Fibroblast of upper back skin (primary cell): ENCODE results near the gene ITPR3.

ENCODE experiments used
- DNase-seq: peaks from one replicate; pipeline ENCODE4 v3.0.0-alpha.2; 2013

Gene ITPR3

GRCh38 chr6:33724102-33725023, 103.2 kb downstream of the ITPR3 start:
- no peak for DNase-seq

GRCh38 chr6:33725222-33725621, 104.1 kb downstream of the ITPR3 start:
- no peak for DNase-seq

- no peak for DNase-seq
Observed at GRCh38 chr6:33725891-33726673, 105.0 kb downstream of the ITPR3 start.

GRCh38 chr6:33726696-33727095, 105.6 kb downstream of the ITPR3 start:
- DNase-seq, result no peak

GRCh38 chr6:33727126-33727525, 106.0 kb downstream of the ITPR3 start:
- no peak for DNase-seq

GRCh38 chr6:33727932-33728331, 106.8 kb downstream of the ITPR3 start:
- no peak for DNase-seq

GRCh38 chr6:33728438-33728837, 107.3 kb downstream of the ITPR3 start:
- no peak for DNase-seq

- no peak for DNase-seq
Observed at GRCh38 chr6:33729059-33729458, 107.9 kb downstream of the ITPR3 start.

- DNase-seq, result no peak
Observed at GRCh38 chr6:33730611-33731010, 109.5 kb downstream of the ITPR3 start.

- DNase-seq, result no peak
Observed at GRCh38 chr6:33731035-33731434, 109.9 kb downstream of the ITPR3 start.

GRCh38 chr6:33731751-33732282, 110.7 kb downstream of the ITPR3 start:
- no peak for DNase-seq

- no peak for DNase-seq
Observed at GRCh38 chr6:33732385-33732784, 111.3 kb downstream of the ITPR3 start.

- peak; percentile 18 for DNase-seq
Observed at GRCh38 chr6:33732817-33733708, 111.9 kb downstream of the ITPR3 start.

GRCh38 chr6:33733709-33734007, 112.5 kb downstream of the ITPR3 start:
- DNase-seq, result no peak

- DNase-seq, result no peak
Observed at GRCh38 chr6:33735216-33735615, 114.1 kb downstream of the ITPR3 start.

- no peak for DNase-seq
Observed at GRCh38 chr6:33737267-33738026, 116.3 kb downstream of the ITPR3 start.

- no peak for DNase-seq
Observed at GRCh38 chr6:33738153-33738552, 117.0 kb downstream of the ITPR3 start.

GRCh38 chr6:33738879-33739278, 117.8 kb downstream of the ITPR3 start:
- DNase-seq, result no peak

- DNase-seq, result no peak
Observed at GRCh38 chr6:33739571-33739970, 118.4 kb downstream of the ITPR3 start.

GRCh38 chr6:33740204-33740608, 119.1 kb downstream of the ITPR3 start:
- DNase-seq, result no peak

GRCh38 chr6:33740794-33741193, 119.7 kb downstream of the ITPR3 start:
- DNase-seq, result no peak

GRCh38 chr6:33742092-33742491, 121.0 kb downstream of the ITPR3 start:
- no peak for DNase-seq
